NCI-H2196 (cell line): Measurements from ENCODE around the gene PRKACA.

Experiments
- DNase-seq: peaks from one replicate; lab custom pipeline; 2025; ENCODE audit not compliant: unreplicated experiment; lab: John Stamatoyannopoulos, UW

PRKACA gene

GRCh38 chr19:14096272-14096992 lies 21.1 kb downstream of the PRKACA start:
- DNase-seq, result no peak

- DNase-seq, result no peak
Observed at GRCh38 chr19:14094854-14095253, 22.7 kb downstream of the PRKACA start.

- DNase-seq, result no peak
Observed at GRCh38 chr19:14093117-14093823, 24.3 kb downstream of the PRKACA start.

GRCh38 chr19:14091813-14092462 lies 25.6 kb downstream of the PRKACA start:
- no peak for DNase-seq

GRCh38 chr19:14091081-14091812 lies 26.3 kb downstream of the PRKACA start:
- DNase-seq, result peak; percentile 92

- DNase-seq, result peak; percentile 92
Observed at GRCh38 chr19:14090509-14091080, 27.0 kb downstream of the PRKACA start, which contains the start of gene SAMD1. SAMD1 (minus strand) TSS chr19:14090751.

GRCh38 chr19:14089662-14090508 lies 27.7 kb downstream of the PRKACA start:
- peak; percentile 48 for DNase-seq

GRCh38 chr19:14089412-14089661 lies 28.2 kb downstream of the PRKACA start:
- DNase-seq, result no peak

- DNase-seq, result no peak
Observed at GRCh38 chr19:14088634-14089411, 28.7 kb downstream of the PRKACA start.

GRCh38 chr19:14086098-14086497 lies 31.5 kb downstream of the PRKACA start:
- DNase-seq, result no peak

- DNase-seq, result no peak
Observed at GRCh38 chr19:14085309-14085995, 32.1 kb downstream of the PRKACA start, which contains the start of gene C19orf67. C19orf67 (minus strand) TSS chr19:14085783; CDS start chr19:14085627, 156 bp downstream.

GRCh38 chr19:14082675-14082960 lies 34.9 kb downstream of the PRKACA start:
- DNase-seq, result no peak

- DNase-seq, result no peak
Observed at GRCh38 chr19:14081797-14082674, 35.5 kb downstream of the PRKACA start.

- DNase-seq, result peak; percentile 99
Observed at GRCh38 chr19:14080887-14081796, 36.4 kb downstream of the PRKACA start.

- no peak for DNase-seq
Observed at GRCh38 chr19:14078411-14078810, 39.2 kb downstream of the PRKACA start.

GRCh38 chr19:14073925-14074838 lies 43.4 kb downstream of the PRKACA start:
- no peak for DNase-seq
